Measurements from ENCODE around the gene ATP5ME.

The ATP5ME gene

GRCh38 chr4:692771-693554 is 18.9 kb upstream of the ATP5ME start:
- no peak for TF ChIP-seq CTCF (IDR thresholded peaks at IDR 0.05; ENCODE audit: unreplicated experiment in 3 of 3)
- H3K36me3 Mint-ChIP-seq (ENCODE audit: low read depth) = no peaks in the 10 kb centered on the region
- H3K9me3 Mint-ChIP-seq = peaks cover 4% of the 10 kb centered on the region
- H3K27ac Mint-ChIP-seq = no peak overlapping the region
- H3K4me3 Mint-ChIP-seq = no peak overlapping the region
- H3K4me1 Mint-ChIP-seq = peaks cover under 1% of the 10 kb centered on the region
- H3K27me3 Mint-ChIP-seq (ENCODE audit: low read depth) = peaks cover 6% of the 10 kb centered on the region

- Mint-ChIP-seq H3K27me3 (ENCODE audit: low read depth) (peaks cover 2% of the 10 kb centered on the region), H3K27ac (no peak overlapping the region), H3K36me3 (ENCODE audit: low read depth) (no peaks in the 10 kb centered on the region), H3K4me1 (peaks cover 13% of the 10 kb centered on the region), H3K4me3 (peak overlapping the region in 2 of 3 experiments; percentile 24 to 51), H3K9me3 (no peaks in the 10 kb centered on the region)
- TF ChIP-seq CTCF (IDR thresholded peaks at IDR 0.05; ENCODE audit: unreplicated experiment in 3 of 3) = no peak
Measured at GRCh38 chr4:689723-690122, 15.6 kb upstream of the ATP5ME start.

- peak within 1 kb of the TSS; percentile 3 to 74 (median 62) for H3K4me3 Mint-ChIP-seq
- H3K27me3 Mint-ChIP-seq (ENCODE audit: low read depth) = no peaks in the 10 kb centered on the region
- H3K4me1 Mint-ChIP-seq = peaks cover 13% of the 10 kb centered on the region
- no peaks in the 10 kb centered on the region for H3K9me3 Mint-ChIP-seq
- H3K27ac Mint-ChIP-seq = no peak within 1 kb of the TSS
- TF ChIP-seq CTCF (IDR thresholded peaks at IDR 0.05; ENCODE audit: unreplicated experiment in 3 of 3) = no peak
- H3K36me3 Mint-ChIP-seq (ENCODE audit: low read depth) = no peaks in the 10 kb centered on the region
Measured at GRCh38 chr4:688854-689681, 15.0 kb upstream of the ATP5ME start, which contains the start of gene SLC49A3. SLC49A3 (minus strand) TSS chr4:689151; CDS start chr4:689127, 24 bp downstream.

- H3K27ac Mint-ChIP-seq = no peak overlapping the region
- H3K9me3 Mint-ChIP-seq = no peaks in the 10 kb centered on the region
- H3K4me3 Mint-ChIP-seq = peak overlapping the region; percentile 3 to 74 (median 62)
- H3K4me1 Mint-ChIP-seq = peaks cover 19% of the 10 kb centered on the region
- no peak for TF ChIP-seq CTCF (IDR thresholded peaks at IDR 0.05; ENCODE audit: unreplicated experiment in 3 of 3)
- H3K36me3 Mint-ChIP-seq (ENCODE audit: low read depth) = no peaks in the 10 kb centered on the region
- no peaks in the 10 kb centered on the region for H3K27me3 Mint-ChIP-seq (ENCODE audit: low read depth)
Measured at GRCh38 chr4:687971-688853, 14.1 kb upstream of the ATP5ME start.

GRCh38 chr4:687048-687970 is 13.2 kb upstream of the ATP5ME start:
- no peaks in the 10 kb centered on the region for H3K36me3 Mint-ChIP-seq (ENCODE audit: low read depth)
- H3K4me1 Mint-ChIP-seq = peaks cover 19% of the 10 kb centered on the region
- no peaks in the 10 kb centered on the region for H3K9me3 Mint-ChIP-seq
- H3K27ac Mint-ChIP-seq = no peak overlapping the region
- H3K4me3 Mint-ChIP-seq = peak overlapping the region; percentile 3 to 74 (median 62)
- no peak for TF ChIP-seq CTCF (IDR thresholded peaks at IDR 0.05; ENCODE audit: unreplicated experiment in 3 of 3)
- H3K27me3 Mint-ChIP-seq (ENCODE audit: low read depth) = no peaks in the 10 kb centered on the region
